GM12873 (cell line): ENCODE results near the gene USP34.

Experiments used
- TF ChIP-seq, protein P1 (sequence below): IDR thresholded peaks from 2 replicates; pipeline ENCODE4 v1.5.1; 2012; ENCODE audit warnings: low read depth, mild to moderate bottlenecking, moderate library complexity, low read length, control low read depth; ENCODE audit not compliant: insufficient read depth; ENCODE audit errors: missing control alignments

USP34 gene

DNA sequence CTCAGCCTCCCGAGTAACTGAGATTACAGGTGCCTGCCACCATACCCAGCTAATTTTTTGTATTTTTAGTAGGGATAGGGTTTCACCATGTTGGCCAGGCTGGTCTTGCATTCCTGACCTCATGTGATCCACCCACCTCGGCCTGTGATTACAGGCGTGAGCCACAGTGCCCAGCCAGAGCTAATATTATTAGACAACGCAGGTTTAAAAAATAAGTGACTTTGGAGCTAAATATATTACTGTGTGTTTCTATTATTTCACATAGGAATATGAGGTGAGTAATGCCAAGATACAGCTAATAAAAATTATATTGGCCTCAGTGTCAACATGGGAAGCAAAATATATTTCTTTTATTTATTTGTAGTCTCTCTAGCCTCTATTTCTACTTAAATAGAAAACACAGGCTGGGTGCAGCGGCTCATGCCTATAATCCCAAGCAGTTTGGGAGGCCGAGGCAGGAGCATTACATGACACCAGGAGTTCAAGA lies 188.7 kb downstream of the USP34 start:
- TF ChIP-seq, protein P1, sequence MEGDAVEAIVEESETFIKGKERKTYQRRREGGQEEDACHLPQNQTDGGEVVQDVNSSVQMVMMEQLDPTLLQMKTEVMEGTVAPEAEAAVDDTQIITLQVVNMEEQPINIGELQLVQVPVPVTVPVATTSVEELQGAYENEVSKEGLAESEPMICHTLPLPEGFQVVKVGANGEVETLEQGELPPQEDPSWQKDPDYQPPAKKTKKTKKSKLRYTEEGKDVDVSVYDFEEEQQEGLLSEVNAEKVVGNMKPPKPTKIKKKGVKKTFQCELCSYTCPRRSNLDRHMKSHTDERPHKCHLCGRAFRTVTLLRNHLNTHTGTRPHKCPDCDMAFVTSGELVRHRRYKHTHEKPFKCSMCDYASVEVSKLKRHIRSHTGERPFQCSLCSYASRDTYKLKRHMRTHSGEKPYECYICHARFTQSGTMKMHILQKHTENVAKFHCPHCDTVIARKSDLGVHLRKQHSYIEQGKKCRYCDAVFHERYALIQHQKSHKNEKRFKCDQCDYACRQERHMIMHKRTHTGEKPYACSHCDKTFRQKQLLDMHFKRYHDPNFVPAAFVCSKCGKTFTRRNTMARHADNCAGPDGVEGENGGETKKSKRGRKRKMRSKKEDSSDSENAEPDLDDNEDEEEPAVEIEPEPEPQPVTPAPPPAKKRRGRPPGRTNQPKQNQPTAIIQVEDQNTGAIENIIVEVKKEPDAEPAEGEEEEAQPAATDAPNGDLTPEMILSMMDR: no peak

DNA sequence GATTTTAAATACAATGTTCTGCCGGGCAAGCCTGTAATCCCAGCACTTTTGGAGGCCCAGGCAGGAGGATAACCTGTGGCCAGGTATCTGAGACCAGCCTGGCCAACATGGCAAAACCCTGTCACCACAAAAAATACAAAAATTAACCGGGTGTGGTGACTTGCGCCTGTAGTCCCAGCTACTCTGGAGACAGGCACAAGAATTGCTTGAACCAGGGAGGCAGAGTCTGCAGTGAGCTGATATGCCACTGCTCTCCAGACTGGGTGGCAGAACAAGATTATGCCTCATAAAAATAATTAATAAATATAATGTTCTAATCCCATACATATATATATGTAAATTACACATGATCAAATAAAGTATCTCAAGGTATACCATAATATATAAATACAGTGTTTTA lies 189.6 kb downstream of the USP34 start:
- TF ChIP-seq, protein P1: no peak

DNA sequence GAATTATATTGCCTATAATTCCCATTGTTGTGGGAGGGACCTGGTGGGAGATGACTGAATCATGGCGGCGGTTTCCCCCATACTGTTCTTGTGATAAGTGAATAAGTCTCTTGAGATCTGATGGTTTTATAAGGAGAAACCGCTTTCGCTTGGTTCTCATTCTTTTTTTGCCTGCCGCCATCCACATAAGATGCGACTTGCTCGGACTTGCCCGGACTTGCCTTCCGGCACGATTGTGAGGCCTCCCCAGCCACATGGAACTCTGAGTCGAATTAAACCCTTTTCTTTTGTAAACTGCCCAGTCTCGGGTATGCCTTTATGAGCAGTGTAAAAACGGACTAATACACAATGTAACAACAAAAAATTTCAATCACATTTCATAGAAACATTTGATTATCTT lies 193.1 kb downstream of the USP34 start:
- TF ChIP-seq, protein P1: no peak

DNA sequence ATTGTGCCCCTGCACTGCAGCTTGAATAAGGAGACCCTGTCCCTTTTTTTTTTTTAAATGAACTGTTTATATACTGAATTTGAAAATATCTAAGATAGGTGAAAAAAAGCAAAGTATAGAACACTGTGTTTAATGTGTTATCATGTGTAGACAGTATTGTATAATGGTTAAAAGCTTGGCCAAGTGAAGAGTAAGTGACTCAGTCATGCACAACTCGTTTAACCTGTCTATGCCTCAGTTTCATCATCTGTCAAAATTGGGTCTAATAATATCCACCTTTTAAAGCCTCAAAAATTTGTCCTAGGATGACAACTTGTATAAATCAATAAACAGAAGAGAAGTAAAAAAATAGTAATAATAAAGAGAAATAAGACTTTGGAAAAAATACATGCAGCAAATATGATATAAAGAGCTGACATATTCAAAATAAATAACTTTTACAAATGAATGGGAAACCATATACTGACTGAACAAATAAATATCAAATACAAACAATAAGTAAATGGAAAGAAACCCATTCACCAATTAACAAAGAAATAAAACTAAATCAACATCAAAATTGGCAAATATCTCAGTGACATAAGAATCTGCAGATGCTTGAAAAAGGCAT lies 195.2 kb downstream of the USP34 start:
- TF ChIP-seq, protein P1: no peak

DNA sequence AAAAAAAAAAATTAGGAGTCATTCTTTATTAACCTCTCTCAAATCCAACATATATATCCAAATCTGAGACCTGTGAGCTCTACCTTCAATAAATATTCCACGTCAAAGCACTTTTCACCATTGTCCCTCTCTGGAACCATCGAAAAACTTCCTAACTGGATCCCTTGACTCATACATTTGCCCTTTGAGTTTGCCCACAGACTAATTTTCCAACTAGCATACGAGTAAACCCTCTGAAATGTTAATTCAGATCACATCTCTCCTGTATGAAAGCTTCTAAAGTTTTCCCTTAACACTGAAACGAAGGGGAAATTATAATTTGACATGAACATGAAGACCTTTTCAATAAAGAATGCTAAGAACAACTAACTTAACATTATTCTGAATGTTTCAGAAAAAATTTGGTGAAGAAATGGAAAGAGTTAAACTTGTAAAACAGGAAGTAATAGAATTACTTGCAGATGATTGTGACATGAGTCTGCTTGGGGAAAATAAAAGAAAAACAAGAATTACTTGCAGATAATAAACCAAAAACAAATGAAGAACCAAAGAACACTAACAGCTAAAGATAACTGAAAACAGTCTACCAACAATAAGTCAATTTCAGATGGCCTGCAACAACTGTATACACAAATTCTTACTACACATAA lies 198.3 kb downstream of the USP34 start:
- TF ChIP-seq, protein P1: no peak

DNA sequence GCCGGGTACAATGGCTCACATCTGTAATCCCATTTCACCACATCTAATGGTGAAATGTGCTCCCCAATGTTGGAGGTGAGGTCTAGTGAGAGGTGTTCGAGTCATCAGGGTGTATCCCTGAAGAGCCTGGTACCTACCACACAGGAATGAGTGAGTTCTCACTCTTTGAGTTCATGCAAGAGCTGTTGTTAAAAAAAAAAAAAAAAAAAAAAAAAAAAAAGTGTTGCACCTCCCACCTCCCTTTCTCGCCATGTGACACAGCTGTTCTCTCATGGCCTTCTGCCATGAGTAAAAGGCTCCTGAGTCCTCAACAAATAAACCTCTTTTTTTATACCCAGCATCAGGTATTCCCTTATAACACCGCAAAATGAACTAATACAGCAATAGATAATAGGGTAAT lies 202.6 kb downstream of the USP34 start:
- TF ChIP-seq, protein P1: no peak

DNA sequence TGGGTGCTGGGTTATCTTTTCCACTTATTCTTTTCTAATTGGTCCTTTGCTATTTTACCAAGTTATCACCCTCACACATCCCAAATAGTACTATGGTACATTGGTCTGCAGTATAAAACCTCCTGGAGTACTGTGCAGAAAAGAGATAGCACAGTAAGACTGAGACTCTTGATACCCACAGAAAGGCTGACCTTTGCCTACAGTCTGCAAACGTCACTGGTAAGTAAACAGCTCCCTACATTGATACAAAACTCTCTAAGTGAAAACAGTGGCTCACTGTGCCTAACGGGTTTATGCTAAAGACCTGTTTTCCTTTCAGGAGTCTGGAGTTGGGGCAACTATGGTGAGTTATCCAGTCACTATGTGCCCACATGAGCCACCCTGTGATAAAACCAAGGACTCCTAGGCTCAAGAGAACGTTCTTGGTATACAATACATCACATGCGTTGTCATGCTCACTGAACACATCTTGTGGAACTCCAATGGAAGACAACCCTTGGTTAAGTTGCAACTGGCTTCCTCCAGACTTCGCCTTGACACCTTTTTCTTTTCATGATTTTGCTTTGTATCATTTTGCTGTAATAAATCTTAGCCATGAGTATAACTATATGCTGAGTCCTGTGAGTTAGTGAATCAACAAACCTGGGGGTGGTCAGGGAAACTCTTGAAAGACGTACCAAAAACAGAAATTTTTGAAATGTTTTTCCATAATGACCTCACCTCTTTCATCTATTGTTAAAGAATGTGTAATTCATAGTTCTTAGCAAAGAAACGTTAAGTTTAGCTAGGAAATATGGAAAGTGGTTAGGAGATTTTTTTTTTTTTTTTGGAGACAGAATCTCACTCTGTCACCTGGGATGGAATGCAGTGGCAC lies 204.0 kb downstream of the USP34 start:
- TF ChIP-seq, protein P1: no peak
